Forelimb muscle (tissue), 1 donor: ENCODE data around the gene GSE1. TPM values are rescaled to one million over a fixed set of nuclear protein-coding genes. Genes with fewer than 3 reads are reported as not detected.

Experiments used
- DNase-seq: peaks from one replicate; pipeline ENCODE4 v3.0.0-alpha.2; 2013; ENCODE audit warnings: low read depth
- polyA plus RNA-seq: library from polyadenylated mRNA; unstranded; fragments of 120-200 nt; gene quantifications from one replicate; pipeline ENCODE4 v1.2.1, GENCODE V29; 2013; ENCODE audit not compliant: insufficient read length

The GSE1 gene
- polyA plus RNA-seq, 1 donor = 52.6 TPM

- no peak for DNase-seq
Observed at GRCh38 chr16:85605051-85605911, 7.8 kb upstream of the GSE1 start.

- no peak for DNase-seq
Observed at GRCh38 chr16:85605912-85606841, 6.9 kb upstream of the GSE1 start.

DNA sequence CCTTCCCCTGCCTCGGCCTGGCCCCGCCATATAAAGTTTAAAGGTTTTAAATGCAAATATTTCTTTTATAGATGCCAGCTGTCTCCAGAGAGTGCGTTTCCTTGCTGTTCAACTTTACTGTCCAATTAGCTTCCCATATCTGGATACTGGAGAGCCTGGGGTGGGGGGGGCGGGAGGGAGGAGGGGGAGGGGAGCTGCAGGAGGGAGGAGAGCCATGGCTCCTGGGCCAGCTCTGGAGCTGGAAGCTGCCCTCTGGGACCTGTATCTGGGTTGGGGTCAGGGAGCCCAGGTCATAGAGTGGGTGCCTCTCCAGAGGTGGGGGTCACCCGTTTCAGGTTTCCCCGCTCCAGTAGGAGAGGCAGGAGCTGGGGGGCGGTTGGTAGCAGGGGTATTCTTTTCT is 6.2 kb upstream of the GSE1 start:
- no peak for DNase-seq

DNA sequence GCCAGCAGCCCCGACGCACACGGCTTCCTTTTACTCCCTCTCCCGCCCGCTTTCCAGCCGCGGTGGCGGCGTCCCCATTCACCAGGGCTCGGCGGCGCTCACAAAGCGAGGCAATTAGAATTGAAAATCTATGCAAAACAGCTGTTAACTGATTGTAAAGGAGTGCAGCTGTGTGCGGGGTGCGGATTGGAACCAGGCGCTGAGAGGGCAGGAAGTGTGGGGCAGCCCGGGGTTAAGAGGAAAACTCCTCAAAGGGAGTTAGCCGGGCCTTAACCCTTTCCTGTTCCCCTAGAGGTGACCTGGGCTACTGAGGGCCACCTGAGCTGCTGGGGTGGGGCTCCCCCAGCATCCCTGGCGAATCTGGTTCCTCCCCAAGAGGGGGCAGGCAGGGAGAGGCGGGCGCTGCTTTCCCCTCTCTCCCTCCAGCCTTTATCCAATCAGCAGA is 5.8 kb upstream of the GSE1 start:
- no peak for DNase-seq

GRCh38 chr16:85607796-85608514 is 5.2 kb upstream of the GSE1 start:
- no peak for DNase-seq

GRCh38 chr16:85608515-85608885 is 4.6 kb upstream of the GSE1 start:
- no peak for DNase-seq

DNA sequence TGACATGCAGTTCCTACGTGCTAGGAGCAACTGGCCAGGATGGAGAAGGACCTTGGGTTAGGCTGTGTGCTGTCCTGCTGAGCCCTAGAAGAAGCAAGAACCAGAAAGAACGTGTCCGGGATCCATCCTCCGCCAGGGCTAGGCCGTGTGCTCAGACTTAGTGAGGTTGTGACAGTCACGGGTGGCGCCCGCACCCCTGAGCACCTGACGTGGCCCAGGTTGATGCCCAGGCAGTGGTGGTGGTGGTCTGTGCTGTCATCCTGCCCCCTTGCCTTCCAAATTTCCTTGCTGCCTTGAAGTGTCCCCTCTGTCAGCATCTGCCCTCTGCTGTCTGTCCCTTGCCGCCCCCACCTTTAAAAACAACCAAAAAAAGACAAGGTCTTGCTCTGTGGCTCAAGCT is 4.2 kb upstream of the GSE1 start:
- no peak for DNase-seq

GRCh38 chr16:85609539-85609938 is 3.6 kb upstream of the GSE1 start:
- DNase-seq = no peak

DNA sequence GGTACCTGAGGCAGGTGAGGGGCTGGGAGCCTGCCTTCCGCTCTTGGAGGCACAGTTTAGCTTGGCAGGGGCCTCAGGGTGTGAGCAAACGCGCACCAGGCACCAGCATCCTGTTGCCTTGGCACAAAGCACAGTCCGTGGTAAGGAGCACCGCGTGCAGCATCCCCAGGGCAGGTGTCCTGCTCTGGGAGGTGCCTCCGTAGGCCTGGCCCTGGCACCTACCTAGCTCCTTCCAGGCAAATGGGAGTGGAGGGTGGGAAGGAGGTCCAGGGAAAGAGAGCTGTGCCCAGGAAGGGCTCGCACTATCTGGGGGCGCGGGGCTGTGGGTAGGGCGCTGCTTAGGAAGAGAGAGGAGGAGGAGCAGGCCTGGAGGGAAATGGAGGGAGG is 3.1 kb upstream of the GSE1 start:
- DNase-seq = no peak

- no peak for DNase-seq
Observed at GRCh38 chr16:85610446-85611193, 2.5 kb upstream of the GSE1 start.

GRCh38 chr16:85611194-85611443 is 2.0 kb upstream of the GSE1 start:
- no peak for DNase-seq

DNA sequence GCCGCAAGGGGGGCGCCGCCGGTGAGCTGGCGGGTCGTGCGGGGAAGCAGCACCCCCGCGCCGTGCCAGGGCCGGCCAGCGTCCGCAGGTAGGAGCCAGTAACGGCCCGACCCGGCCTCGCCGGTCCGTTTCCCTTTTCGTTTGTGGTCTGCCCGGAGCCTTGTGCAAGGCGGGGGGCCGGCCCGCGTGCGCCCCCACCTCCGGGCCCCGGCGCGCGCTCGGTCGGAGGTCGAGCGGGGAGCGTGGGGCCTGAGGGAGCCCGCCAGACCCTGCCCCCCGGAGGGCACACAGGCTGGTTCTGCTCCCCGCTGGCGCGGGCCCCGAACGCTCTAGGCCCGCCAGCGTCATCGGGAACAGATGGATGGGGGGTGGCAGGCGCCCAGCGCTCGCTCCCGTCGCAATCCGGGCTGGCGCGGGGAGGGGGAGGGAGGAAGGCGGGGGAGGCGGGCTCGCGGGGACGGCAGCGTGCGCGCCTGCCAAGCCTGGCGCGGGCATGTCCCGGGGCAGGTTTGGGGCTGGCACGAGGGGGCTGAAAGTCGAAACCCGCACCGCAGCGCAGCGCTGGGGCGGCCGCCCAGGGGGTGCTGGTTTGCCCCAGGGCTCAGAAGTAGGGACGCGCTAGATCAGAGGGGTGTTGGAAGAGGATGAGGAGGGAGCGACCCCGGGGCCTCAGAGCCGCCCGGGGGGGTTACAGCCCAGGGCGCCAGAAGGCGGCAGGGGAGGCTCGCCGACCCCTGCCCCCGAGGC is 1.5 kb upstream of the GSE1 start:
- DNase-seq = no peak

- no peak for DNase-seq
Observed at GRCh38 chr16:85612191-85612800, 826 bp upstream of the GSE1 start.

DNA sequence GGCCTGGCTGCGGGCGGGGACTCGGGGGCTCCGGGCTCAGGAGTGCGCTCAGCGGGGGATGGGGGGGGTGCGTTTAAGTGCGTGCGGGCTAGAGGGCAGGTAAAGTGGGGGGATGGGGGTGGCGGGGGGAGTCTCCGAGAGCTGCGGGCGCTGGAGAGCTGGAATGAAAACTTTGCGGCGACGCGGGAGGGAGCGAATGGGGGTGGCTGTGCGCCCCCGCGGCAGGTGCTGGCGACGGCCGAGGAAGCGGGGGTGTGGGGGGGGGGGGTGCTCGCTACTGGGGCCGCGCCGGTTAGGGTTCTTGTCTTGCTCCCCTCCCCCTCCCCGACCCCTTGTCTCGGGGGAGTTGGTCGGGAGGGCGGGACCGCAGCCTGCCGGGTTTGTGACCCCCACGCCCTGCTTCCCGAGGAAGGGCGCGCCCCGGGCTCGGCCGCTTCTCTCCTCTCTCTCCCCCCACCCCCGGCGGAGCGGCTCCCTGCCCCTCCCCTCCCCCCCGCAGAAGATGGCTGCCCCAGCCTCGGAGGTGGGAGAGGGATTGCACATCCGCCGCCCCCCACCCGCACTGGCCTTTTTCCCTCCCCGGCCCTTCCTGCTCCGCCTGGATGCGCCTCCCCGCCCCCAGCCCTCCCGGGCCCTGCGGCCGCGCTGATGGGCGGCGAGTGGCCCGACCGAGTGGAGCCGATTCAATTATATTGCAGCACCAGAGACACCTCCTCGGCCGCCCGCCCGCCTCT is 649 bp downstream of the GSE1 start:
- no peak for DNase-seq

DNA sequence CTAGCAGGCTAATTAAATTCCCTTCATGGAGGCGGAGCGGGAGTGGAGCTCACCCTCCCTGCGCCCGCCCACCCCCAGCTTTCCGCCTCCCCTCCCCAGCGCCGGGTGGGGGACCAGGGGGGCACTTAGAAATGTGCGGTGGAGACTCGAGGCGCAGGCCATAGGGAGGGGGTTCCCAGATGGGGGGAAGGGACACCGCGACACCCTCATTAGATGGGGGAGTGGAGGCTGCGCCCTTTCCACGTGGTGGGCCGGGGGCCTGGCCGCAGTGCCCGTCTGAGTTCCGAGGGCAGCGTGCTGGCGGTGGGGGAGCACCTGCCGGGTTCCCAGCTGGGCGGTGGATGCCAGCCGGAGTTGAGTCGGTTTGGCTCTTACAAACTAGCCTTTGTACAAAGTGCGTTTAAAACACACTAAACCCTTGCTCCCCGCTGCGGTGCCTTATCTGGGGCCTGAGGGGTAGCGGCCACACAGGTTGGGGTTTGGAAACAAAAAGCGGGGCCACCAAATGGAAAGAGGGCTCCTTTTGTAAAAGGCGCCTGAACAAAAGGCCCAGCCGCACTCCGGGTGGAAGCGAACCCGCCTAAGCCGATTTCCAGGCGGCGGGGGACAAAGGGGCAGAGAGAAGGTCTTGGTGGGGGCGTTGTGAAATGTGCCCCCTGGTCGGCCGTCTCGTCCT is 1.4 kb downstream of the GSE1 start:
- DNase-seq = no peak

DNA sequence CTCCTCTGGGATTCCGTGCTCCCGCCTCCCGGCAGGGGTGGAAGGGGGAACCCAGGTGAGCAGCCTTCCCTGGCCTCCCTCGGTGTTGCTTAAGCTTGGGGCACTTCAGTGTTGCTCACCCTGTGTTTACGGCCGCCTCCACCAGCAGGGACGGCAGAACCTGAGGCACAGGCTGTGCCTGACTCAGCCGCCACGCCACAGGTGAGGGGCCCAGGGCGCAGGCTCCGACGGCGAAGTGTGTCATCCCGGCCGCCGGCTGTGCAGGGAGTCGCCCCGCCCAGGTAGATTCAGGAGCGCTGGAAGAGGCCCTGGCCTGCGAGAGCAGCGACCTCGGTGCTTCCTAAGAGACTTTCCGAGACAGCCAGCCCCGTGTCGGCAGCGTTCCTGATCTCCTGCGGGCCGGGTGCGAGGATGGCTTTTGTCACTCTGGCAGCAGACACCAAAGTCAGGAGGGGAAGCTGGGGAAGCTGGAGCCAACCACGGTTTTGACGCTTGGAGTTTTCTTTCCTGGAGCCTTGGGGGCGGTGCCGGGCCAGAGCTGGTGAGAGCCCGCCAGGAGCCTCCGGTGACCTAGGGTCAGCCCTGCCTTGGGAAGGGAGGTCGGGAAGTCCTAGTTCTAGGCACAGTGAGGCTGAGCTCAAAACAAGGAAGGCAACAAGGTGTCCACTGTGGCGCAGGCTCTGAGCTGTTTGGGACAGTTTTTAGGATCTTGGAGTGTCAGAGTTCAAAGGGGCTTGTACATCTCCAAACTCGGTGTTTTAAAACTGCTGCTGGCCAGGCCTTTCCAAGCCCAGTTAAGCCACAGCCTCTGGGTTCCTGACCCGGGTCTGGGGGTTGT is 2.1 kb downstream of the GSE1 start:
- no peak for DNase-seq

DNA sequence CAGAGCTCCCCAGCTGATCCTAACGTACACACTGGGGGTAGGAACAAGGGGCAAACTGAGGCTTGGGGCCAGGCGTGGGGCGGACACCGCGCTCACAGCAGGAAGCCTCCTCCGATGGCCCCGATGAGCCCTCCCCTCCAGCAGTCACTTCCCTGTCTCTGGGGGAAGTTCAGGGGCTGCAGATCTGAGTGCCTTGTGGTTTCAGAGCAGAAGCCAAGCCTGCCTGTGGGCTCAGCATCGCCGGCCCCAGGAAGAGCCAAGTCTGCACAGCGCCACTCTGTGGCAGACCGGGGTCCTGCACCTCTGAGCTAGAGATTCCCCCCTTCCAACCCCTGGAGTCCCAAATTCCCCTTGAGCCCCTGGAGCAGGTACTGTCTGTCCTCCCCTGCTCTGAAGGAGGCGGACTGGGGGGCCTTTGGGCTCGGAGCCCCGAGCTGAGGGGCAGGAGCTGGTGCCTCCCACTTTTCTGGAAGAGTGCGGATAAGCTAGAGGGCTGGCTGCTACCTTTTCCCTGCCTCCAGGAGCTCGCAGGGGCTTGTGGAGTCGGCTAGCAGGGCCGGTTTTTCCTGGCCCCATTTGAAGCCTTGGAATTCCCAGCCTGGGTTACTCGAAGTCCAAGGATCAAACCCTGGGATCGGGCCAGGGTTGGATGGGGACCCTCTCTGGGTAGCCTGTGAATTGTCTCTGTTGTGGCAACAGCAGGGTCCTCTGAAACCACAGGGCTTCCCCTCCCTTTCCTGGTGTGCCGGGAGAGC is 2.9 kb downstream of the GSE1 start:
- DNase-seq = no peak
